HG02885 (cell line): Measurements from ENCODE around the gene LGALS4.
A peak's percentile ranks its signal among the peaks of the same experiment; 100 is the strongest.
"Not testable (repeated sequence)": the region's sequence is repeated elsewhere in the genome, so short reads cannot be mapped to it uniquely, and the experiment has no call there.

ENCODE experiments used
- ATAC-seq: cut with Tn5 transposase; IDR thresholded peaks from one replicate; pipeline ENCODE4 v1.9.1; 2021; ENCODE audit warnings: mild to moderate bottlenecking; ENCODE audit not compliant: unreplicated experiment, poor library complexity

Gene LGALS4

GRCh38 chr19:38778733-38779132 lies 34.0 kb downstream of the LGALS4 start:
- no peak for ATAC-seq

DNA sequence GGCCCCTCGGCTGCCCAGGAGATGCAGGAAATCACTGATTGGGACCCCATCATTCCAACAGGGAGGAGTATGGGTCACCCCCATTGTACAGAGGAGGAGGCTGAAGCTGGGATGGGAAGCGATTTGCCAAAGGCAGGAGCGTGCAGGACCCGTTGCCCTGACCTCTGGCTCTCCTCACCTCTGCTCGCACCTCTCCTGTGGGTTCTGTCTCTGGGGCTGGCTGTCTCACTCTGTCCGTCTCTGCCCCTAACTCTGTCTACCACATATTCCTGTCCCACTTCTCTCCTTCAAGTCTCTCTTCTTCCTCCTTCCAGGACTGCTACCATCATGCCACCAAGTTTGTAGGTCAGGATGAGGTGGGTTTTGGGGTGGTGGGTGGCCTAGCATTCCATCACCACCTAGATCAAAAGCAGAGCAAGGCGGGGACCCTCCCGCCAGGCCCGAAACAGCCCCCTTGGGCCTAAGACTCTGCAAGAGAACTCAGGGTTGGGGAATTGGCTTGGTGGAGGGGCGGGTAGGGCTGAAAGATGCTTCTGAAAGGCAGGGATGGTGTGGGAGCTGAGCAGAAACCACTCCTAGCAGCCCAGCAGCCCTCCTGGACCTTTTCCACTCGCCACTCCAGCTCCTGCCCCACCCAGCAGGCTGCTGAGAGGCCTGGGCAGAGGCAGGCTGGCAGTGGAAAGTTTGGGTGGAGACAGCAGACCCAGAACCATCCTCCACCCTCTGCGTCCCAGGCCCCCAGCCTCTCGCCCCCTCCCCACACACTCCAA lies 38.4 kb downstream of the LGALS4 start:
- no peak for ATAC-seq

DNA sequence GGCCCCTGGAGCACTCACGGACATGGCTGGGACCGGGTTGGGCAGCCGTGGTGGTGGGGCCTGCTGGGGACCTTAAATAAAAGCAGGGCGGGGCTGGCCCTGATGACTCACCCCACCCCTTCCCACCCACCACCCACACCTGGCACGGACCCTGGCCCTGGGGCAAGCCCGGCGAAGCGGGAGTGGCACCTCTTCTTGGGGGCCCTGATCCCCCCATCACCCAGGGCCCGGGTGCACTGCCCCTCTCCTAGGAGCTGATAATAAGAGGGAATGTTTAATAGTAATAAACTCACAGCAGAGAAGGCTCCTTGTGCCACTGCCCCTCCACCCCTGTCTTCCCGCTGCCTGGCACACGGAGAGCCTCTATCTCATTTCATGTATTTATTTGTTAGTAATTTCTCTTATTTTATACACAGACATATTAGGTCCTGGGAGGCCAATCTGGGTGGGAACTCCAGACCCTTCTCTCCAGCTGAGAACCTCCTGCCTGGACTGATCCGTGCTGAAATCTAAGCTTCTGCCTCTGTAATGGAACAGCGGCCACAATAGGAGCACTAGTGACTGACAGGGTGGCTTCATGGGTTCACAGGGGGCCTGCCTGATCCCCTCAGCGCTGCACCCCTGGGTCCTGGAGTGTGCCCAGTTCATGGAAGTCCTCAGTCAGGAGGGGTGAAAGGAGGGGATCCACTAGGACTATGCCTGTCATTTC lies 39.1 kb downstream of the LGALS4 start, which contains the start of gene LGALS7:
TSS of gene LGALS7 (minus strand) at position 49 of the 709 bp plus-strand sequence. CDS start at position 24, 25 bp downstream.
- ATAC-seq, result no peak

- not testable (repeated sequence) for ATAC-seq
Measured at GRCh38 chr19:38771569-38771968, 41.2 kb downstream of the LGALS4 start.

DNA sequence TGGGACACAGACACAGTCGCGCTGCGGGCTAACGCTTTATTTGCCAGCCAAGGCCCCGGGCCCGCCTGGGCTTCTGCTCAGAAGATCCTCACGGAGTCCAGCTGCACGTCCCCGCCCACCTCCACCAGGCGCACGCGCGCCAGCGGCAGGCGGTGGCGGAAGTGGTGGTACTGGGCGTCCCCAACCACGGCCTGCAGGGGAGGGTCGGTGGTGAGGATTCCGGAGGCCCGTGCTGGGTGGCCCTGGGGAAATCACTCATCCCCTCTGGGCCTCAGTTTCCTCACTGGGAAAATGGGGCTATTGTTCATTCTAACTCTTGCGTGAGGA lies 41.8 kb downstream of the LGALS4 start:
- peak; percentile 66 for ATAC-seq

- ATAC-seq, result peak; percentile 11
Measured at GRCh38 chr19:38770228-38770948, 42.4 kb downstream of the LGALS4 start.

- peak; percentile 67 for ATAC-seq
Measured at GRCh38 chr19:38769635-38770211, 43.0 kb downstream of the LGALS4 start.

- no peak for ATAC-seq
Measured at GRCh38 chr19:38766276-38767047, 46.3 kb downstream of the LGALS4 start.

DNA sequence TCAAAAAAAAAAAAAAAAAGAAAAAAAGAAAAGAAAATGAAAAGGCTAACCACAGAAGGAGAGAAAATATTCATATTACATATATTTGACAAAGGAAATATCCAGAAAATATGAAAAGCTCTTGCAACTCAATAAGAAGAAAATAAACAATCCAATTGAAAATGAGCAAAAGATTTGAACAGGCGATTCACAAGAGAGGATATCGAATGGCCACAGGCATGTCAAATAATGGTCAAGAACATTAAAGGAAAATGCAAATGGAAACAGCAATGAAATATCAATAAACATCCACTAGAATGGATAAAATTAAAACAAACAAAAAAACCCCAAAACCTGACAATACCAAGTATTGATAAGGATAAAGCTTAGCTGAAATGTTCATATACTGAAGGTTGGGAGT lies 47.5 kb downstream of the LGALS4 start:
- no peak for ATAC-seq

DNA sequence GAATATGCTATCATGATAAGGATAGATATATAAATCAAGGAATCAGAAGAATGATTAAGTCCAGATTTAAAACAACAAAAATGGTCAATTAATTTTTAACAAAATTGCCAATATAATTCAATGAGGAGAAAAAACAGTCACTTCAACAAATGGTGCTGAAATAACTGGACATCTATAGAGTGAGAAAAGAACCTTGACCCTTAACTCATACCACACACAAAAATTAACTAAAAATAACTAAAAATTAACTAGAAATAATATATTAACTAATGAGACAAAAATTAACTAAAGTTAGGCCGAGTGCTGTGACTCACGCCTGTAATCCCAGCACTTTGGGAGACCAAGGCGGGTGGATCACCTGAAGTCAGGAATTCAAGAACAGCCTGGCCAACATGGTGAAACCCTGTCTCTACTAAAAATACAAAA lies 48.9 kb downstream of the LGALS4 start:
- no peak for ATAC-seq

DNA sequence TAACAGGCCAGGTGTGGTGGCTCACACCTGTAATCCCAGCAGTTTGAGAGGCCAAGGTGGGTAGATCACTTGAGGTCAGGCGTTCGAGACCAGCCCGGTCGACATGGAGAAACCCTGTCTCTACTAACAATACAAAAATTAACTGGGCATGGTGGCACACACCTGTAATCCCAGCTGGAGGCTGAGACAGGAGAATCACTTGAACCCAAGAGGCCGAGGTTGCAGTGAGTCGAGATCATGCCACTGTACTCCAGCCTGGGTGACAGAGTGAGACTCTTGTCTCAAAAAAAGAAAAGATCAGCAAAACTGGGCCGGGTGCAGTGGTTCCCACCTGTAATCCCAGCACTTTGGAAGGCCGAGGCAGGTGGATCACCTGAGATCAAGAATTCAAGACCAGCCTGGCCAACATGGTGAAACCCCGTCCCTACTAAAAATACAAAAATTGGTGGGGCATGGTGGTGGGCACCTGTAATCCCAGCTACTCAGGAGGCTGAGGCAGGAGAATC lies 50.8 kb downstream of the LGALS4 start:
- ATAC-seq, result not testable (repeated sequence)

GRCh38 chr19:38760805-38761517 lies 51.8 kb downstream of the LGALS4 start:
- not testable (repeated sequence) for ATAC-seq

- no peak for ATAC-seq
Measured at GRCh38 chr19:38759590-38760003, 53.1 kb downstream of the LGALS4 start.

GRCh38 chr19:38754196-38754595 lies 58.5 kb downstream of the LGALS4 start:
- ATAC-seq, result not testable (repeated sequence)

DNA sequence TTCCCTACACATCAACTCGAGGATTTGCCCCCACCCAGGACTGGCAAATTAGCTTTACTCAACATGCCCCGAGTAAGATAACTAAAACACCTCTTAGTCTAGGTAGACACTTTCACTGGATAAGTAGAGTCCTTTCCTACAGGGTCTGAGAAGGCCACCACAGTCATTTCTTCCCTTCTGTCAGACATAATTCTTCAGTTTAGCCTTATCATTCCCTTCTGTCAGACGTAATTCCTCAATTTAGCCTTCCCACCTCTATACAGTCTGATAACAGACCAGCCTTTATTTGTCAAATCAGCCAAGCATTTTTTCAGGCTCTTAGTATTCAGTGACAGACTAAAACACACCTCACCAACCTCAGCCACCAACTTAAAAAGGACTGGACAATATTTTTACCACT lies 59.0 kb downstream of the LGALS4 start:
- not testable (repeated sequence) for ATAC-seq
